Measurements from ENCODE around the gene DLX3. TPM values are rescaled to one million over a fixed set of nuclear protein-coding genes. Genes with fewer than 3 reads are reported as not detected.

The DLX3 gene
- total RNA-seq, 1 experiment from 2014 or later: 0.74 TPM

DNA sequence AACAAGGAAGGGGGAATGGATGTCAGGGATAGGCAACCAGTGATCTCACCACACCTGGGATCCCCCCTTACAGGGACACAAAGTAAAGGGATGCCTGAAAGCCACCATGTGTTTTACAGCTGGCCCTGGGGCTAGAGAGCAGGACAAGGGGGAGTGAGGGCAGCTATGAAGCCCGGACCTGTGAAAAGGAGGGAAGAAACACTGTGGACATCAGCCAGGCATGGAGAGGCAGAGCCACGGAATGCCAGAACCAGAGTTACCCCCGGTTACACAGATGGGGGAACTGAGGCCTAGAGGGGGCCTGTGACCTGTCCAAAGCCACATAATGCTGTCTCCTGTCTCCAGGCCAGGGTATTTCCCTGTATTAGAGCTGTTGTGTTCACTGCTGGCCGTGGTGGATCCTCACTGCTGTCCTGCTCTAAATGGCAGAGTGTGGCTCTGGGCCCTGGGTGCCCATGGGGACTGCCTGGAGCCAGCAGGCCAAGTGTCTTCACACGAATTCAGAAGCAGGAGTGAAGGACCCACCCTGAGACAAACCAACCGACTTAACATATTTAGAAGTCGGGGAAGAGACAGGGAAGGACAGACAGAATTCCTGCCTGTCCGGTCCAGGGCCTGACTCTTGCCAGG, 31.1 kb upstream of the DLX3 start:
- ATAC-seq (no peak), DNase-seq (ENCODE audit: low spot score) (no peak)
- Mint-ChIP-seq H3K4me3 (no peak overlapping the region), H3K9me3 (peaks cover 4% of the 10 kb centered on the region; the same call in 1 of the 2 replicates), H3K4me1 (peaks cover 25% of the 10 kb centered on the region), H3K27me3 (ENCODE audit: low read depth) (peaks cover 17% of the 10 kb centered on the region), H3K36me3 (no peaks in the 10 kb centered on the region), H3K27ac (no peak overlapping the region)
- CTCF ChIA-PET: interaction anchor here (0.6 to 8.2 kb wide), 8 partner anchors 30 to 184 kb away, joined by 3 to 71 read pairs (median 18); partner anchors contain the start of genes ITGA3 and PDK2
- TF ChIP-seq IRF2 (CRISPR knock-in tag; IDR thresholded peaks at IDR 0.05; ENCODE audit: borderline replicate concordance, low read depth) (no peak), PRRX2 (CRISPR knock-in tag; IDR thresholded peaks at IDR 0.05) (no peak), ZNF396 (CRISPR knock-in tag; IDR thresholded peaks at IDR 0.05; ENCODE audit: borderline replicate concordance) (no peak), ZNF232 (CRISPR knock-in tag; IDR thresholded peaks at IDR 0.05) (no peak), NR1H2 (CRISPR knock-in tag; IDR thresholded peaks at IDR 0.05) (no peak), ZNF263 (CRISPR knock-in tag; IDR thresholded peaks at IDR 0.05; ENCODE audit: low read depth) (no peak), HMGA2 (CRISPR knock-in tag; IDR thresholded peaks at IDR 0.05) (no peak), OVOL2 (CRISPR knock-in tag; IDR thresholded peaks at IDR 0.05; ENCODE audit: borderline replicate concordance) (no peak), ZNF121 (CRISPR knock-in tag; IDR thresholded peaks at IDR 0.05) (no peak), MYBL2 (CRISPR knock-in tag; IDR thresholded peaks at IDR 0.05) (no peak), ZBTB21 (CRISPR knock-in tag; IDR thresholded peaks at IDR 0.05; ENCODE audit: borderline replicate concordance) (no peak)
- TF ChIP-seq, protein P1, sequence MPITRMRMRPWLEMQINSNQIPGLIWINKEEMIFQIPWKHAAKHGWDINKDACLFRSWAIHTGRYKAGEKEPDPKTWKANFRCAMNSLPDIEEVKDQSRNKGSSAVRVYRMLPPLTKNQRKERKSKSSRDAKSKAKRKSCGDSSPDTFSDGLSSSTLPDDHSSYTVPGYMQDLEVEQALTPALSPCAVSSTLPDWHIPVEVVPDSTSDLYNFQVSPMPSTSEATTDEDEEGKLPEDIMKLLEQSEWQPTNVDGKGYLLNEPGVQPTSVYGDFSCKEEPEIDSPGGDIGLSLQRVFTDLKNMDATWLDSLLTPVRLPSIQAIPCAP (CRISPR knock-in tag; IDR thresholded peaks at IDR 0.05): no peak
- TF ChIP-seq, protein P2, sequence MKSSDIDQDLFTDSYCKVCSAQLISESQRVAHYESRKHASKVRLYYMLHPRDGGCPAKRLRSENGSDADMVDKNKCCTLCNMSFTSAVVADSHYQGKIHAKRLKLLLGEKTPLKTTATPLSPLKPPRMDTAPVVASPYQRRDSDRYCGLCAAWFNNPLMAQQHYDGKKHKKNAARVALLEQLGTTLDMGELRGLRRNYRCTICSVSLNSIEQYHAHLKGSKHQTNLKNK (CRISPR knock-in tag; IDR thresholded peaks at IDR 0.05): no peak
- TF ChIP-seq, protein P3, sequence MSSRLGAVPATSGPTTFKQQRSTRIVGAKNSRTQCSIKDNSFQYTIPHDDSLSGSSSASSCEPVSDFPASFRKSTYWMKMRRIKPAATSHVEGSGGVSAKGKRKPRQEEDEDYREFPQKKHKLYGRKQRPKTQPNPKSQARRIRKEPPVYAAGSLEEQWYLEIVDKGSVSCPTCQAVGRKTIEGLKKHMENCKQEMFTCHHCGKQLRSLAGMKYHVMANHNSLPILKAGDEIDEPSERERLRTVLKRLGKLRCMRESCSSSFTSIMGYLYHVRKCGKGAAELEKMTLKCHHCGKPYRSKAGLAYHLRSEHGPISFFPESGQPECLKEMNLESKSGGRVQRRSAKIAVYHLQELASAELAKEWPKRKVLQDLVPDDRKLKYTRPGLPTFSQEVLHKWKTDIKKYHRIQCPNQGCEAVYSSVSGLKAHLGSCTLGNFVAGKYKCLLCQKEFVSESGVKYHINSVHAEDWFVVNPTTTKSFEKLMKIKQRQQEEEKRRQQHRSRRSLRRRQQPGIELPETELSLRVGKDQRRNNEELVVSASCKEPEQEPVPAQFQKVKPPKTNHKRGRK (CRISPR knock-in tag; IDR thresholded peaks at IDR 0.05; ENCODE audit: borderline replicate concordance): no peak
- TF ChIP-seq, protein P4, sequence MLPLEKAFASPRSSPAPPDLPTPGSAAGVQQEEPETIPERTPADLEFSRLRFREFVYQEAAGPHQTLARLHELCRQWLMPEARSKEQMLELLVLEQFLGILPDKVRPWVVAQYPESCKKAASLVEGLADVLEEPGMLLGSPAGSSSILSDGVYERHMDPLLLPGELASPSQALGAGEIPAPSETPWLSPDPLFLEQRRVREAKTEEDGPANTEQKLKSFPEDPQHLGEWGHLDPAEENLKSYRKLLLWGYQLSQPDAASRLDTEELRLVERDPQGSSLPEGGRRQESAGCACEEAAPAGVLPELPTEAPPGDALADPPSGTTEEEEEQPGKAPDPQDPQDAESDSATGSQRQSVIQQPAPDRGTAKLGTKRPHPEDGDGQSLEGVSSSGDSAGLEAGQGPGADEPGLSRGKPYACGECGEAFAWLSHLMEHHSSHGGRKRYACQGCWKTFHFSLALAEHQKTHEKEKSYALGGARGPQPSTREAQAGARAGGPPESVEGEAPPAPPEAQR (CRISPR knock-in tag; IDR thresholded peaks at IDR 0.05): no peak
- TF ChIP-seq, protein P5, sequence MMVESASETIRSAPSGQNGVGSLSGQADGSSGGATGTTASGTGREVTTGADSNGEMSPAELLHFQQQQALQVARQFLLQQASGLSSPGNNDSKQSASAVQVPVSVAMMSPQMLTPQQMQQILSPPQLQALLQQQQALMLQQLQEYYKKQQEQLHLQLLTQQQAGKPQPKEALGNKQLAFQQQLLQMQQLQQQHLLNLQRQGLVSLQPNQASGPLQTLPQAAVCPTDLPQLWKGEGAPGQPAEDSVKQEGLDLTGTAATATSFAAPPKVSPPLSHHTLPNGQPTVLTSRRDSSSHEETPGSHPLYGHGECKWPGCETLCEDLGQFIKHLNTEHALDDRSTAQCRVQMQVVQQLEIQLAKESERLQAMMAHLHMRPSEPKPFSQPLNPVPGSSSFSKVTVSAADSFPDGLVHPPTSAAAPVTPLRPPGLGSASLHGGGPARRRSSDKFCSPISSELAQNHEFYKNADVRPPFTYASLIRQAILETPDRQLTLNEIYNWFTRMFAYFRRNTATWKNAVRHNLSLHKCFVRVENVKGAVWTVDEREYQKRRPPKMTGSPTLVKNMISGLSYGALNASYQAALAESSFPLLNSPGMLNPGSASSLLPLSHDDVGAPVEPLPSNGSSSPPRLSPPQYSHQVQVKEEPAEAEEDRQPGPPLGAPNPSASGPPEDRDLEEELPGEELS (CRISPR knock-in tag; IDR thresholded peaks at IDR 0.05): no peak
- TF ChIP-seq, protein P6, sequence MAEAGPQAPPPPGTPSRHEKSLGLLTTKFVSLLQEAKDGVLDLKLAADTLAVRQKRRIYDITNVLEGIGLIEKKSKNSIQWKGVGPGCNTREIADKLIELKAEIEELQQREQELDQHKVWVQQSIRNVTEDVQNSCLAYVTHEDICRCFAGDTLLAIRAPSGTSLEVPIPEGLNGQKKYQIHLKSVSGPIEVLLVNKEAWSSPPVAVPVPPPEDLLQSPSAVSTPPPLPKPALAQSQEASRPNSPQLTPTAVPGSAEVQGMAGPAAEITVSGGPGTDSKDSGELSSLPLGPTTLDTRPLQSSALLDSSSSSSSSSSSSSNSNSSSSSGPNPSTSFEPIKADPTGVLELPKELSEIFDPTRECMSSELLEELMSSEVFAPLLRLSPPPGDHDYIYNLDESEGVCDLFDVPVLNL (CRISPR knock-in tag; IDR thresholded peaks at IDR 0.05; ENCODE audit: borderline replicate concordance, low read depth): no peak
- POLR2A ChIA-PET: no interaction called here

DNA sequence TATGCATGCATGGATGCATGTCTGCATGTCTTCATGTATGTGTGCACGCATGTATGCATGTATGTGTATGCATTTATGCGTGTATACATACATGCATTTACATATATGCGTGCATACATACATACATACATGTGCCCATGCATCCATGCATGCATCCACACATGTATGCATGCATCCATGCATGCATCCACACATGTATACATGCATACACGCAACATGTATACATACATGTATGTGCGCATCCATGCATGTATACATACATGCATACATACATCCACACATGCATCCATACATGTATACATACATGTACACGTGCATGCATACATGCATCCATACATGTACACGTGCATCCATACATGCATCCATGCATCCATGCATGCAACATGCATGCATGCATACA, 29.8 kb upstream of the DLX3 start:
- no peak for TF ChIP-seq ELF4 (CRISPR knock-in tag; IDR thresholded peaks at IDR 0.05; ENCODE audit: low read depth)
- TF ChIP-seq, protein P7, sequence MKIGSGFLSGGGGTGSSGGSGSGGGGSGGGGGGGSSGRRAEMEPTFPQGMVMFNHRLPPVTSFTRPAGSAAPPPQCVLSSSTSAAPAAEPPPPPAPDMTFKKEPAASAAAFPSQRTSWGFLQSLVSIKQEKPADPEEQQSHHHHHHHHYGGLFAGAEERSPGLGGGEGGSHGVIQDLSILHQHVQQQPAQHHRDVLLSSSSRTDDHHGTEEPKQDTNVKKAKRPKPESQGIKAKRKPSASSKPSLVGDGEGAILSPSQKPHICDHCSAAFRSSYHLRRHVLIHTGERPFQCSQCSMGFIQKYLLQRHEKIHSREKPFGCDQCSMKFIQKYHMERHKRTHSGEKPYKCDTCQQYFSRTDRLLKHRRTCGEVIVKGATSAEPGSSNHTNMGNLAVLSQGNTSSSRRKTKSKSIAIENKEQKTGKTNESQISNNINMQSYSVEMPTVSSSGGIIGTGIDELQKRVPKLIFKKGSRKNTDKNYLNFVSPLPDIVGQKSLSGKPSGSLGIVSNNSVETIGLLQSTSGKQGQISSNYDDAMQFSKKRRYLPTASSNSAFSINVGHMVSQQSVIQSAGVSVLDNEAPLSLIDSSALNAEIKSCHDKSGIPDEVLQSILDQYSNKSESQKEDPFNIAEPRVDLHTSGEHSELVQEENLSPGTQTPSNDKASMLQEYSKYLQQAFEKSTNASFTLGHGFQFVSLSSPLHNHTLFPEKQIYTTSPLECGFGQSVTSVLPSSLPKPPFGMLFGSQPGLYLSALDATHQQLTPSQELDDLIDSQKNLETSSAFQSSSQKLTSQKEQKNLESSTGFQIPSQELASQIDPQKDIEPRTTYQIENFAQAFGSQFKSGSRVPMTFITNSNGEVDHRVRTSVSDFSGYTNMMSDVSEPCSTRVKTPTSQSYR (CRISPR knock-in tag; IDR thresholded peaks at IDR 0.05): no peak
- TF ChIP-seq, protein P8, sequence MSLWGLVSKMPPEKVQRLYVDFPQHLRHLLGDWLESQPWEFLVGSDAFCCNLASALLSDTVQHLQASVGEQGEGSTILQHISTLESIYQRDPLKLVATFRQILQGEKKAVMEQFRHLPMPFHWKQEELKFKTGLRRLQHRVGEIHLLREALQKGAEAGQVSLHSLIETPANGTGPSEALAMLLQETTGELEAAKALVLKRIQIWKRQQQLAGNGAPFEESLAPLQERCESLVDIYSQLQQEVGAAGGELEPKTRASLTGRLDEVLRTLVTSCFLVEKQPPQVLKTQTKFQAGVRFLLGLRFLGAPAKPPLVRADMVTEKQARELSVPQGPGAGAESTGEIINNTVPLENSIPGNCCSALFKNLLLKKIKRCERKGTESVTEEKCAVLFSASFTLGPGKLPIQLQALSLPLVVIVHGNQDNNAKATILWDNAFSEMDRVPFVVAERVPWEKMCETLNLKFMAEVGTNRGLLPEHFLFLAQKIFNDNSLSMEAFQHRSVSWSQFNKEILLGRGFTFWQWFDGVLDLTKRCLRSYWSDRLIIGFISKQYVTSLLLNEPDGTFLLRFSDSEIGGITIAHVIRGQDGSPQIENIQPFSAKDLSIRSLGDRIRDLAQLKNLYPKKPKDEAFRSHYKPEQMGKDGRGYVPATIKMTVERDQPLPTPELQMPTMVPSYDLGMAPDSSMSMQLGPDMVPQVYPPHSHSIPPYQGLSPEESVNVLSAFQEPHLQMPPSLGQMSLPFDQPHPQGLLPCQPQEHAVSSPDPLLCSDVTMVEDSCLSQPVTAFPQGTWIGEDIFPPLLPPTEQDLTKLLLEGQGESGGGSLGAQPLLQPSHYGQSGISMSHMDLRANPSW (CRISPR knock-in tag; conservative IDR thresholded peaks at IDR 0.05; ENCODE audit: low read depth): no peak
- TF ChIP-seq NFYB (CRISPR knock-in tag; conservative IDR thresholded peaks at IDR 0.05; ENCODE audit: low read depth): no peak
- TF ChIP-seq JAZF1 (CRISPR knock-in tag; IDR thresholded peaks at IDR 0.05): no peak
- peaks cover 25% of the 10 kb centered on the region for H3K4me1 Mint-ChIP-seq
- H3K27ac Mint-ChIP-seq: no peak overlapping the region
- no peaks in the 10 kb centered on the region for H3K36me3 Mint-ChIP-seq
- peaks cover 4% of the 10 kb centered on the region; the same call in 1 of the 2 replicates for H3K9me3 Mint-ChIP-seq
- peaks cover 17% of the 10 kb centered on the region for H3K27me3 Mint-ChIP-seq (ENCODE audit: low read depth)
- ChIA-PET POLR2A (no interaction called here), CTCF (interaction anchor here (1.5 to 7.9 kb wide), 3 partner anchors 31 to 69 kb away, joined by 8 to 64 read pairs (median 46); partner anchors contain the start of genes ITGA3 and PDK2)
- no peak overlapping the region for H3K4me3 Mint-ChIP-seq
- ATAC-seq: no peak
- DNase-seq (ENCODE audit: low spot score): no peak

Data from WTC11 (cell line).